Measurements from ENCODE around the gene MRPS33. TPM values are rescaled to one million over a fixed set of nuclear protein-coding genes. Genes with fewer than 3 reads are reported as not detected.

MRPS33 gene
- total and polyA plus RNA-seq, 10 of the 15 experiments (the other 5 are each of a cell fraction or from before 2014, with no cell fraction given), result 48.4 to 372 (median 124) TPM

- TF ChIP-seq ELK1 (IDR thresholded peaks at IDR 0.05; ENCODE audit: low read depth, low read length), result no peak
- TF ChIP-seq SUZ12 (IDR thresholded peaks at IDR 0.05; ENCODE audit: unreplicated experiment), result no peak
- no peak for TF ChIP-seq ZBTB33 (IDR thresholded peaks at IDR 0.05)
Measured at GRCh38 chr7:141016349-141016748, 1.6 kb upstream of the MRPS33 start (continued).

- H3K79me2 ChIP-seq (ENCODE audit: control insufficient read depth, insufficient read depth, low read length), result peaks cover 21% of the 10 kb centered on the region
- TSS peak; percentile 89 for BruUV-seq (replicated peaks)
- ChIA-PET SMC1A (ENCODE audit: uncharacterized antibody, unreplicated experiment) (interaction anchor here (0.6 to 10.8 kb wide), 13 partner anchors 10 to 636 kb away, joined by 3 to 134 read pairs (median 4); no protein-coding TSS in a partner anchor), CTCF (interaction anchor here (0.8 to 7.5 kb wide), 19 partner anchors 11 to 728 kb away, joined by 3 to 166 read pairs (median 5); partner anchors contain the start of genes ADCK2, BRAF and SSBP1), RAD21 (ENCODE audit: unreplicated experiment) (interaction anchor here (0.9 to 5.7 kb wide), 9 partner anchors 188 to 724 kb away, joined by 3 to 88 read pairs (median 7); partner anchors contain the start of gene SSBP1), POLR2A (interaction anchor here (0.6 to 1.1 kb wide), 5 partner anchors 87 to 636 kb away, joined by 3 to 5 read pairs (median 3); no protein-coding TSS in a partner anchor)
- FAIRE-seq (no peak), DNase-seq (ENCODE audit: low read depth, low spot score) (no peak), ATAC-seq (peak; percentile 34)
- TF ChIP-seq SKIL (IDR thresholded peaks at IDR 0.05; ENCODE audit: low read depth, poor library complexity, severe bottlenecking), result no peak
- TF ChIP-seq HDAC2 (IDR thresholded peaks at IDR 0.05), result no peak
- peak; percentile 69 for TF ChIP-seq BMI1 (IDR thresholded peaks at IDR 0.05; ENCODE audit: borderline replicate concordance)
- TF ChIP-seq TCF3 (IDR thresholded peaks at IDR 0.05; ENCODE audit: borderline replicate concordance, insufficient read depth, low read depth, low read length), result no peak
- 4% methylated on average over 14 of the region's 14 CpGs for WGBS (ENCODE audit: insufficient coverage, insufficient replicate concordance, low lambda C conversion rate, missing lambda C conversion rate)
- H3K36me3 ChIP-seq (ENCODE audit: control insufficient read depth in 2 of 2, insufficient read depth in 2 of 2, low read length in 1 of 2), result peaks cover 0 to 4% of the 10 kb centered on the region in 2 experiments; a peak in 2 of 4 replicates
- peak overlapping the region; percentile 86 for H3K4me3 ChIP-seq
- in situ Hi-C loops (cut with MboI) (loop anchor here (5.0 to 10.0 kb wide), 4 partner anchors 202 to 721 kb away; partner anchors contain the start of genes ADCK2 and SSBP1), intact Hi-C loops (cut with micrococcal nuclease; ENCODE audit: unreplicated experiment) (loop anchor here (1.0 to 5.0 kb wide), 7 partner anchors 208 to 724 kb away; partner anchors contain the start of genes MKRN1, NDUFB2 and SSBP1)
- no peaks in the 10 kb centered on the region for H4K20me1 ChIP-seq (ENCODE audit: control insufficient read depth, insufficient read depth)
- H3K4me2 ChIP-seq (ENCODE audit: control insufficient read depth, insufficient read depth), result peak overlapping the region; percentile 96
- H3K27me3 ChIP-seq (replicated peaks in 1 of 2; ENCODE audit: control insufficient read depth in 2 of 2, insufficient read depth in 2 of 2, low read length in 1 of 2), result no peaks in the 10 kb centered on the region
- H3K4me1 ChIP-seq (ENCODE audit: control insufficient read depth, insufficient read depth, low read length), result peaks cover 10% of the 10 kb centered on the region
- peak overlapping the region; percentile 87 for H3K9ac ChIP-seq (ENCODE audit: control insufficient read depth, insufficient read depth, low read length)
- peaks cover 3% of the 10 kb centered on the region; the same call in 1 of the 3 replicates for H3K9me3 ChIP-seq (replicated peaks; ENCODE audit: control insufficient read depth, insufficient read depth, low read length)
- peak overlapping the region; percentile 99 for H2AFZ ChIP-seq (ENCODE audit: control insufficient read depth, low read depth, low read length)
- peak overlapping the region; percentile 95 for H3K27ac ChIP-seq (ENCODE audit: control insufficient read depth, insufficient read depth)
Measured at GRCh38 chr7:141014125-141014523, 628 bp downstream of the MRPS33 start.

Measured in GM12878 (cell line).